Limb (tissue), 2 donors: Measurements from ENCODE around the gene C20orf204.

Source experiments
- DNase-seq, 2 donors: peaks; one replicate each; pipeline ENCODE4 v3.0.0-alpha.2; 2016; ENCODE audit errors: extremely low spot score in 2 of 2

C20orf204 gene

GRCh38 chr20:64071341-64072332 lies 35.7 kb downstream of the C20orf204 start:
- DNase-seq, result no peak

DNA sequence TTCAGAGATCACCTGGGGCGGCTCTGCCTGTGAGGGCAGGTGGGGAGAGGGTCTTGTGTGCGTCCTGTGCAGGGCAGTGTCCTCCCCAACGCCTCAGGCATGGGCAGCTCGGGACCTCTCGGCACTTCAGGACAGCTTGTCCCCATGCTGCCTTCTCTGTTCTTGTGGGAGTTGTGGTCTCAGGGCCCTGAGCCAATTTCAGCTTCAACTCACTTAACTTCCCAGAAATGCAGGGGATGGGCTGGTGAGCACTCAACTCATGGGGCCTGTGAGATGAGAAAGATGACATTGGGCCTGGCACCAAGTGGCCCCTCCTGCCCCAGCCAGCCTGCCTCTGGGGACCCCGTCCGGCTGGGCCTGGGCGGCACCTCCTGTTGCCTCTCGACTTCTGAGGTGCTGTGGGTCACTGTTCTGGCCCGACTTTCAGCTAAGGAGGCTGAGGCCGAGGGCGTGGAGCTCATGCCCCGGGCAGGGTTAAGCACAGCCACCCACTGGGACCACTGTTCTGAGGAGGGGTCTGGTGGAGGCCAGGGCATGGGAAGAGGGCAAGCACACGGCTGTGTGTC lies 36.6 kb downstream of the C20orf204 start:
- no peak for DNase-seq

DNA sequence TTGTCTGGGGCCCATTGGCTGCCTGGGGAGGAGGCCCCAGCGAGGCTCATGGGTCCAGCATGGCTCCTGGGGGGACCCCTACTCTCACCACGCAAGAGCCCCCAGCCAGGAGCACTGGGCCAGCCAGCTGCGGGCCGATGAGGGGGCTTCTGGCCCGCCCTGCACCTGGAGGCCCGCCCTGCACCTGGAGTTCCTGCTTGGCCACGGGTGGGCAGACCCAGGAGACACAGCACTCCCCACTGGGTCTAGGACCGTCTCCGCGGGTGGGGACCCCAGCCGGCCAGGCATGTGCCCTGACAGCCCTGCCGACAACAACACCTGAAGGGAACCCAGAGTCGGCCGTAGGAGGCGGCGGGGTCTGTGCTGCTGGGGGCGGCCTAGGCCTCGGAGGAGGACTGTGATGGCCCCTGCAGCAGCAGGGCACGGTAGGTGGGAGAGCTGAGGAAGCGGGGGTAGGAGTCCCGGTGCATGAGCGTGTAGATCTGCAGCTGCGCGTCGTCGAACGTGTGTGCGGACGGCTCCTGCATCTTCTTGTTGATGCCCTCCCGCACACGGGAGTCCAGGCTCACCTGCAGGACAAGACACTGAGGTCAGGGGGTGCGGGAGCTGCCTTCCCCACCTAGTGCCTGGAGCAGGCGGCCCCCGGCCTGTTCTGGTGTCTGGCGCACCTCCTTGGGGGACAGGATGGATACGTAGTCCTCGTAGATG lies 37.6 kb downstream of the C20orf204 start:
- no peak for DNase-seq

GRCh38 chr20:64074184-64074789 lies 38.3 kb downstream of the C20orf204 start:
- no peak for DNase-seq

DNA sequence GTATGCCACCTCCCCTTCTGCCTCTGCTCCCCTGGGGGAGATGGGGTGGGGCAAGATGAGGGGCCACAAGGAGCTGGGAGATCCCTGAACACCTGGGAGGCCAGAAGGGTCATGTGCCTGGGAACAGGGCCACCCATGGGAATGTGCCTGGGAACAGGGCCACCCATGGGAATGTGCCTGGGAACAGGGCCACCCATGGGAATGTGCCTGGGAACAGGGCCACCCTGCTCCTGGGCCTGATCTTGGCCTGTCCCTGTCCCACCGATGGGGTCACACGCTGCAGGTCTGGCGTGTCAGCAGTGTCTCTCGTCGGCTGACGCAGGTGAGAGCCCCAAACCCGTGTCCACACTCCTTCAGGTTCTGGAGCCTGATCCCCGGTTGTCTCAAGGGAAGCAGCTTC lies 39.0 kb downstream of the C20orf204 start:
- no peak for DNase-seq

GRCh38 chr20:64075556-64075955 lies 39.6 kb downstream of the C20orf204 start:
- DNase-seq, result no peak

GRCh38 chr20:64076061-64076997 lies 40.3 kb downstream of the C20orf204 start:
- DNase-seq, result no peak

DNA sequence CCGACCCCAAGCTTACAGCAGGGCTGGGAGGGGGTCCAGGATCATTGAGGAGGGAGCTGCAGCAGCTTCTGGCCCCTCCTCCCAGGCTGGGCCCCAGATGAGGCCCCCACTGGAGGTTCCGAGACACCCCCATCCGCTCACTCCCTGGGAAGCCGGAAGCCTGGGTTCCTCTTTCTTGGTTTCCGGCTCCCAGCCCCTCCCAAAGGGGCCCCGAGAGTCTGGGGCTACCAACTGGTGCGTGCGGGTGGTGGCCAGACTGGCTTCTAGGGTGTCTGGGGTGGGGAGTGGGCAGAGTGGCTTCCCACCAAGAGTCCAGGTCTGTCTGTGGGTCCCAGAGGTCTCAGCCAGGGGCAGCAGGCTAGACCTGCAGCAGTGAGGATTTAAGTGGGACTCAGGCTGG lies 41.1 kb downstream of the C20orf204 start:
- DNase-seq, result no peak

DNA sequence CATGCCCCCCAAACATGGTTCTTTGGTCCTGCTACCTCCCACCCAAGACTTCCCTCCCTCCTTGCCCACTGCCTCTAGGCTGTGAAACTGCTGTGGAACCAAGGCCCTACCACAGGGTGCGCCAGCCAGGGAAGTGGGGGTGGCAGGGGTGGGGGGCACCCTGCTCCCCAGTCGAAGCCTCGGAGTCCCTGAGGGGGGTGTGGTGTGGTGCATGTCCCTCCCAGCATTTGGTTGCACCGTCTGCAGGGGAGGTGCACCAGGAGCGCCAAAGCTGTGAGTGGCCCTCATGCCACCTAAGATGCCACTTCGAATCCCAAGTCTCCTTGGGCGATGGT lies 41.5 kb downstream of the C20orf204 start:
- no peak for DNase-seq

- no peak for DNase-seq
These were observed 42.0 kb downstream of the C20orf204 start for GRCh38 chr20:64077876-64078551.

DNA sequence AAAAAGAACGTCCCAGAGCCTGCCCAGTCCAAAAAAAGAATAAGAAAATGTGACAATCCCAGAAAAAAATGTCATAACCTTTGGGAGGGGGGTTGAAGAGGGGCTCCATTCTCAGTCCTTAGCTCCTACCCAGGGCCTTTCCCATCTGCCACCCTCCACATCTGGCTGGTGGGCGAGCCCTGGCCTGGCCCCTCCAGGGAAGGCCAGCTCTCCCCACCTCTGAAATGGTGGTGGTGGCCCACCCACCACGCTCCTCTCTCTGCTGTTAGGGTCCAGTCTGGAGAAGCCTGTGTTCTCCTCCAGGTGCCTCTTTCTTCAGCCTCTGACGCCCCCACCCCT lies 42.9 kb downstream of the C20orf204 start:
- no peak for DNase-seq

DNA sequence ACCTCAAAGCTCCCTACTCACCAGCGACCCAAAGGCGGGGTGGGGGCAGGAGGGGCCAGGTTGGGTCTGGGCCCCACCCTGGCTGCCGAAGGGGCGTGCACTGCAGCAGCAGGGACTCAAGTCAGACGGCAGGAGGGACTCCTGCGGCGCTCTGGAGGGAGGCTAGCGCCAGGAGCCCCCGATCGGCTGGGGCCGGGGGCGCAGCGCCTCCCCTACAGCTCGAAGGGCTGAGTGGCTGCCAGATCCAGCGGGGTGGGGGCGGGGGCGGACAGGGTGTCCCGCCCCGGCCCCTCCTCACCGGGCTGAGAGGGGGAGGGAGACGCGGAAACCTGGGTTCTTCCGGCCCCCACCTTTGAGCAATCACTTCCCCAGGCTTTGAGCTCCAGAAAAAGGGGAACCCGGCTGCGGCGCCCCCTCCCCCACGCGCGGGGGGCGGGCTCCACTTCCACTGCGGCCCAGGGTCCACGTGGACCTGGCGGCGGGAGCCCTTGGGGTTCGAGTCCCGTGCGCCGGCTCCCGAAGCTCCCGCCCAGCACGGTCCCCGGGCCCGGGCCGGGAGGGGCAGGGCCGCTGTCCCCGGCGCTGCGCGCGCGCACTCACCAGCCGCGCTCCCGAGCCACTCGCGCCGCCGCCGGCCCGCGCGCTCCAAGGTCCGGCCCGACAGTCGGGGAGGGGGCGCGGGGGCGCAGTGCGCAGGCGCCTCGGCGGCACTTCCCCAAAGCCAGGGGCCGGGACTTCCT lies 43.5 kb downstream of the C20orf204 start, which contains the start of gene RGS19:
RGS19 (minus strand) TSS at position 246 of the 740 bp plus-strand sequence. CDS start 2,632 bp downstream, outside the sequence.
- peak; percentile 78 to 86 for DNase-seq

- no peak for DNase-seq
These were observed 44.2 kb downstream of the C20orf204 start, which contains the start of gene OPRL1 for GRCh38 chr20:64080013-64080812. Gene OPRL1 (plus strand): TSS chr20:64080082. CDS start chr20:64092721, 12,639 bp downstream.

DNA sequence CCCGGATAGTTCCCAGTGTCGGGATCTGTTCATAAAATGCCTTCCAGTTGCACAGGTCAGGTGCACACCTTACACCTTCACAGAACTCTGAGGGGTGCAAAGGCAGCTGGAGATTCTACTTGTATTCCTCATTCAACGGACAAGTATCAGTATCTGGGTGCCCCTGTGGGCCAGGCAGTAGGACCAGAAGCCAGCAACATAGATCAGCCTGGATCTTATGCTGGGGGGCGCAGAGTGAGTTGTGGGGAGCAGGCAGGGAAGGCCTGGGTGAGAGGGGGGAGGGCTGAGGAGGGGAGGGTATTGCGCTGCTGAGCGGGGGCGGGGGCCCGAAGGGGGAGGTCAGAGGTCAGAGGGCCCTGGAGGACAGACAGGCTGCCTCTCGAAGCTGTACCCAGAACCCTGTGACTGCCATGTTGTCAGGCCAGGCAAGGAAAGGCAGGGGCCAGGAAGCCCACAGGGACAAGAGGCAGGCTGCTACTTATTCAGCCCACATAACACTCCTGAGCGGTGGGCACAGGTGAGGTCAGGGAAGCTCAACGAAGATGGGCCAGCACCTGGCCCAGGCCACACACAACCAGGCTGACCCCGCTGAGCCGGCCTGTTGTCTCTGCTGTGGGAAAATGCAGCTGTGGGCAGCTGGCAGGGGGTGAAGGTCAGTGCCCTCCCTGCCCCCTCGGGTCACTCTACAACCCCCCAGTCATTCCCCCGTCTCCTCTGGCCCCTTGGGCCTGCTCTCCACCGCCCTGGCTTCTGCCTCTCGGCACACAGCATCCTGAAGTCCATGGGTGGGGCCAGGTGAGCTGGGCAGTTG lies 45.0 kb downstream of the C20orf204 start:
- no peak for DNase-seq

DNA sequence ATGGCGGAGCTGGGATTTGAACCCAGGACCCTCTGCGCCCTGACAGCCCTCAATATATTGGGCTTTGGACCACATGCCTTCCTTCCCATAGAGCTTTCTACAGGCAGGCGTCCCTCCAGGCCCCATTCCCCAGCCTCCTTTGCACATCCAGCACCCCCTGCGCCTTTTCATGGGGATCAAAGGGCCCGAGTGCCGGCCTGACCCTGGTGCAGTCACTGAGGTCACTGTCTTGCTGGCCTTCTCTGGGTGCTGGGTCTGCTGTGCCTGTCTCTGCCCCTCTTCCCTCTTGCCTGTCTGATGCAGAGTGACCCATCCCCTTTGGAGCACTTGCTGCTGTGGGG lies 45.6 kb downstream of the C20orf204 start:
- DNase-seq, result no peak

GRCh38 chr20:64082126-64082731 lies 46.2 kb downstream of the C20orf204 start:
- DNase-seq, result no peak

DNA sequence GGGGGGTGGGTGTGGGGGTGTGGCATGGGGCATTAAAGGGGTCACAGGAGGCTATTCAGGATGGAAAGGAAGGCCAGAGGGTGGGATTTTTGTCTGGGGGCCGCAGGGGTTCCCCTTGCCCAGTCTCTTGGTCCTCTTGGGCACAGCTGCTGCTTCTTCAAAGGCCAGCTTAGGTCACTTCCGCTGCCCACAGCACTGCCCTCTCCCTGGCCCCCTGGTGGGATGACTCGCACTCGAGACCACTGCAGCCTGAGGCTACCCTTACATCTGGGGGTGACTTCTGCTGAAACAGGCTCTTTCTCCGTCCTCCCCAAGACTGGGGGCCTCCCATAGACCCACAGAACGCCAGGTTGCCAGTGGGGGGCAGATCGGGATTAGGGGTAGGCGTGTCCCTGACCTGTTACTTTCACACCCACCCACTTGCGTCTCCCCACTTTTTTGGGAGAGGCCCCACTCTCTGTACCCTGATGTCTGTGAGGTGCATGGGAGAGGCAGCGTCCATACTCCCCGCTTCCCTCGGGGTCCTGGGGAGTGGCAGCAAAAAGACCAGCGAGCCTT lies 46.9 kb downstream of the C20orf204 start:
- no peak for DNase-seq
